ENCODE measurements around the gene RNU7-1.

RNU7-1 gene

DNA sequence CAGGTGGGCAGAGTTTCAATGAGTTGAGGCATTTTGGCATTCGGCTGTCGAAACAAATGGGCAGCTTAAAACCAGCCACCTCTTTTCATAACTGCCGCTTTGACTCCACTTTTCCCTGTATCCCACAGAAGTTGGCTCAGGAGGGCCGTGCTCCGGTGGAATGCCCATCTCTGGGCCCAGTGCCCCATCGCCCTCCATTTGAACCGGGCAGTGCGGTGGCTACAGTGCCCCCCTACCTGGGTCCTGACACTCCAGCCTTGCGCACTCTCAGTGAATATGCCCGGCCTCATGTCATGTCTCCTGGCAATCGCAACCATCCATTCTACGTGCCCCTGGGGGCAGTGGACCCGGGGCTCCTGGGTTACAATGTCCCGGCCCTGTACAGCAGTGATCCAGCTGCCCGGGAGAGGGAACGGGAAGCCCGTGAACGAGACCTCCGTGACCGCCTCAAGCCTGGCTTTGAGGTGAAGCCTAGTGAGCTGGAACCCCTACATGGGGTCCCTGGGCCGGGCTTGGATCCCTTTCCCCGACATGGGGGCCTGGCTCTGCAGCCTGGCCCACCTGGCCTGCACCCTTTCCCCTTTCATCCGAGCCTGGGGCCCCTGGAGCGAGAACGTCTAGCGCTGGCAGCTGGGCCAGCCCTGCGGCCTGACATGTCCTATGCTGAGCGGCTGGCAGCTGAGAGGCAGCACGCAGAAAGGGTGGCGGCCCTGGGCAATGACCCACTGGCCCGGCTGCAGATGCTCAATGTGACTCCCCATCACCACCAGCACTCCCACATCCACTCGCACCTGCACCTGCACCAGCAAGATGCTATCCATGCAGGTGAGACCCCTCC, 5.0 kb upstream of the RNU7-1 start:
- DNase-seq, result no peak

- no peak for DNase-seq
Measured at GRCh38 chr12:6939191-6939540, 4.5 kb upstream of the RNU7-1 start.

DNA sequence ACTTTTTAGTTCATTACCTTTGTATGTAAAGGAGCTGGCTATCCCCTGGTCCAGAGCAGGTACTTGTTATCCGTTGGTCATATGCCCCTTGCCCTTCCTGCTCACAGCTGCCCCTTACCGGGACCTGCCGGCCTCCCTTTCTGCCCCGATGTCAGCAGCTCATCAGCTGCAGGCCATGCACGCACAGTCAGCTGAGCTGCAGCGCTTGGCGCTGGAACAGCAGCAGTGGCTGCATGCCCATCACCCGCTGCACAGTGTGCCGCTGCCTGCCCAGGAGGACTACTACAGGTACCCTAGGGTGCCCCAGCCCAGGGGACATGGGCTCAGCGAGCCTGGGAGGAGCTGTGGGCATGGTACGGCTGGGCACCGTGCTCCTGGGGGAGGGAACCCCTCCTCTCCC, 2.3 kb upstream of the RNU7-1 start:
- DNase-seq, result no peak

- no peak for DNase-seq
Measured at GRCh38 chr12:6941782-6942181, 1.8 kb upstream of the RNU7-1 start.

DNA sequence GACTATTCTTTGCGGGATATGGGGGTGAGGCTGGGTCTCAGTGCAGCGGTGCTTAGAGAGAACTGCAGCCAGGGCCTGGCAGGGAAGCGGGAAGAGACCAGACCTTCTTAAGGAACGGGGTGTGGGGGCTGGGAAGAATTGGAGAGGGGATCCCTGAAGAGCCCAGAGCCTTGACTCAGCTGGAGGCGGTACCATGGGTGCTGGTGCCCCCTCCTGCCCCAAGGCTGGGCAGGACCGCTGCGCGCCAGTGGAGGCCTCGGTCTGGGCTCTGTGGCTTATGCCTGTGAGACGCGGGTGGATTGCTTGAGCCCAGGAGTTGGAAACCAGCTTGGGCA, 1.3 kb upstream of the RNU7-1 start:
- DNase-seq, result no peak

DNA sequence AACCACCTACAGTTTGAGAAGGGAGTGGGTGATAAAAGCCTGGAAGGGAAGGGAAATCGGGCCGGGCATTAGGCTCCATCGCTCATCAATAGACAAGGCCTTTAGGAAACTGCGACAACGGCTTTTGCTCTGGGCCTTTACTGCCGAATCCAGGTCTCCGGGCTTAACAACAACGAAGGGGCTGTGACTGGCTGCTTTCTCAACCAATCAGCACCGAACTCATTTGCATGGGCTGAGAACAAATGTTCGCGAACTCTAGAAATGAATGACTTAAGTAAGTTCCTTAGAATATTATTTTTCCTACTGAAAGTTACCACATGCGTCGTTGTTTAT, 261 bp upstream of the RNU7-1 start:
- DNase-seq, result peak; percentile 80

GRCh38 chr12:6944381-6945186, 968 bp downstream of the RNU7-1 start:
- DNase-seq, result peak; percentile 90

- DNase-seq, result no peak
Measured at GRCh38 chr12:6945613-6946012, 2.0 kb downstream of the RNU7-1 start.

DNA sequence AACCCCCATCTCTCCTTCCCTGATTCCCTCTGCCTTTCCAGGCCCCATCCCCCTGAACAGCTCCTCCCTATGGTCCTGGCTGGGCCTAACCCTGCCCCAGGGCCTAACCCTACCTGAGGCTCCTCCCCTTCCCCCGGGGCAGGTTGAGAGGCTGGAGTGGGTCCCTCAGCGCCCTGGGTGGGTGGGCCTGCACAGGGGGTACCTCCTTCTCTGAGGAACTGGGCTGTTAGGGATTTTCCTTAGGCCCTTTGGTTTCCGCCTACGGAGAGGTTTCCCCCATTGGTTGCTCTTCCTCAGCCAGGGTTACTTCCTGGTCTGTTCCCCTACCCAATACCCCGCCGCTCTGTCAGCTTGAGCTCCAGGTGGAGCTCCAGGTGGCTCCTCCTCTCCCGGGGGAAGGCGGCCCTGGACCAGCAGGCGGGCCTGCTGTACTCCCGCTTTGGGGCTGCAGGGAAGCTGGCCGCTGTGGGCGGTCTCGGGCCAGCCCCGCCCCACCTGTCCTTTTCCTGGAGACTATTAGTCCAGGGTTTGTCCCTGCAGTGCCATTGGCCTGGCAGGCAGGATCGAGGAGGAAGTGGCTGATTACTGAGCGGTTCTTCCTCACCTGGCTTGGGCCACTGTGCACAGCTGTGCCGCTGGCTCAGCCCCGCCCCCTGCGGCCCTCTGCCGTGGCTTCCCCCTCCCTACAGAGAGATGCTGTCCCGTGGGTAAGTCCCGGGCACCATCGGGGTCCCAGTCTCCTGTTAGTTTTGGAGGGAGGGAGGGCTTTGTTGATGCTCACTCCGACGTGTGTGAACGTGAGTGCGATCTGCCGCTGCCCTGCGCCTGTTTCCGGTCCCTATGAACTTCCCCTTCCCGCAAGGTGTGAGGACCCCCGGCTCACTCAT, 2.7 kb downstream of the RNU7-1 start:
- DNase-seq, result peak; percentile 77

- no peak for DNase-seq
Measured at GRCh38 chr12:6946920-6947374, 3.3 kb downstream of the RNU7-1 start.

DNA sequence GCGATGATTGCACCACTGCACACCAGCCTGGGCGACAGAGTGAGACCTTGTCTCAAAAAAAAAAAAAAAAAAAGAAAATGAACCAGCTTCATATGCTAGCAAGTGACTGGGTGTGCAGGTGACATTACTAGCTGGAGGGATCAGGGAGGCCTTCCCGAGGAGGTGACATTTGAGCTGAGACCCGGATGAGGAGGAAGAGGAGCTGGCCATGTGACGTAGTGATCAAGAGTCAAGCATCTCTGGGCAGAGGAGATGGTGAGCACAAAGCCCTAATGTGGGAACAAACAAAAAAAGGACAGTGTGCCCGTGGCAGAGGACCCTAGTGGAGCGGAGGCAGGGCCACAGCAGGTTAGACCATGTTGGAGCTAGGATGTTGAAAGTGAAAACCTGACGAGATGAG, 4.0 kb downstream of the RNU7-1 start:
- no peak for DNase-seq

GRCh38 chr12:6948873-6949594, 5.4 kb downstream of the RNU7-1 start:
- DNase-seq, result peak; percentile 57

- peak; percentile 64 for DNase-seq
Measured at GRCh38 chr12:6950401-6950801, 6.8 kb downstream of the RNU7-1 start.

GRCh38 chr12:6950811-6951540, 7.4 kb downstream of the RNU7-1 start, which contains the start of gene PTPN6:
TSS of gene PTPN6 (plus strand) at chr12:6951356. CDS start at chr12:6951513, 157 bp downstream.
- DNase-seq, result peak; percentile 75

GRCh38 chr12:6951551-6952120, 8.0 kb downstream of the RNU7-1 start:
- peak; percentile 48 for DNase-seq

DNA sequence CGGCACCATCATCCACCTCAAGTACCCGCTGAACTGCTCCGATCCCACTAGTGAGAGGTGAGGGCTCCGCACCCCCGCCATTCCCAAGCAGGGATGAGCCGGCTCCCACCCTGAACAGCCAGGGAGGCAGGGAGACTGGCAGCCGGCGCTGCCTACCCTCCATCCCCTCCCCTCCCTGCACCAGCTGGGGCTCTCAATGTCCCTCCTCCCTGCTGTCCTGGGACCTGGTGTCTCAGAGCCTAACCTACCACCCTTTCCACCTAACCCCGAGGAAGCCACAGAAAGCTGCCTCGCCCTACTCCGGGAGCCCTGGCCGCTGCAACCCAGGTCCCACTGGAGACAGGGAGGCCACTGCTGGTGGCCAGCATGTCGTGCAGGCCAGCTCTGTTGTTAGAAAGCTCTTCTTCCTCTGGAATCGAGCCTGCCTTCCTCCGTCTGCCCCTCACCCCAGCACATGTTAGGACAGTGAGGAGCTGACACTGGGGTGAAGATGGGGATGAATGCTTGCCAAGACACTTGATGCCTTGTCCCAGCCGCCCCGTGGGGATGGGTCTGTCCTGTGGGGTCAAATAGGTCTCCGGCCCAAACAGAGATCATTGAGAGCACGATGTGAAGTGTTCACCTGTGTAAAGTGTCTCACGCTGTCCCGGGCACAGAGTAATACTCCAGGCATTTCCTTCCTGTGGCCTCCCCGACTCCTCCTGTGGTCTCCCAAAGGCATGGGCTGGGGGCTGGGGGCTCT, 8.7 kb downstream of the RNU7-1 start:
- peak; percentile 54 for DNase-seq

DNA sequence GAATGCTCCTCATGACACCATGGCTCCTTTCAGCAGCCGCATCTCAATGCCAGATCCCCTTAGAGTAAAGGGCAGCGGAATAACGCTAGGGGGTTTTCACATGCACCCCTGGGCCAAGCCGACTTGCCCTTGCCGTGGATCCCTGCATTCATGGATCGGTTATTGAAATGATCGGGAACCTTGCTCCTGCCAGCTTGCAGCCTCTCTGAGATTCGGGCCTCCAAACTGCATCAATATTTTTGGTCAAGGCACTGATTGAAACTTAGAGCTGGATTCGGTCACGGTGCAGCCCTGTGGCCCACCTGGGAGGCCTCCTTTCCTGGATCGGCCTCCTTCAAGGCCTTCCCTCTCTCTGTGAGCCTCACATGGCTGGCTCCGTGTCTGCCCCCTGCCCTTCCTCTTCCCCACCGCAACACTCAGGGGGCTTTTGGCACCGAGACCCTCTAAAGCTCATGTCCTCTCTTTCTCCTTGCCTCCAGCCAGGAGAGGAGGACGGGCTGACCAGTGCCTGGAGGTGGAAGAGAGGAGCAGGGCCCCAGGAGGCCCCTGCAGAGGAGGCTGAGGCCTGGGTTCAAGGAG, 9.3 kb downstream of the RNU7-1 start:
- DNase-seq, result peak; percentile 55

DNA sequence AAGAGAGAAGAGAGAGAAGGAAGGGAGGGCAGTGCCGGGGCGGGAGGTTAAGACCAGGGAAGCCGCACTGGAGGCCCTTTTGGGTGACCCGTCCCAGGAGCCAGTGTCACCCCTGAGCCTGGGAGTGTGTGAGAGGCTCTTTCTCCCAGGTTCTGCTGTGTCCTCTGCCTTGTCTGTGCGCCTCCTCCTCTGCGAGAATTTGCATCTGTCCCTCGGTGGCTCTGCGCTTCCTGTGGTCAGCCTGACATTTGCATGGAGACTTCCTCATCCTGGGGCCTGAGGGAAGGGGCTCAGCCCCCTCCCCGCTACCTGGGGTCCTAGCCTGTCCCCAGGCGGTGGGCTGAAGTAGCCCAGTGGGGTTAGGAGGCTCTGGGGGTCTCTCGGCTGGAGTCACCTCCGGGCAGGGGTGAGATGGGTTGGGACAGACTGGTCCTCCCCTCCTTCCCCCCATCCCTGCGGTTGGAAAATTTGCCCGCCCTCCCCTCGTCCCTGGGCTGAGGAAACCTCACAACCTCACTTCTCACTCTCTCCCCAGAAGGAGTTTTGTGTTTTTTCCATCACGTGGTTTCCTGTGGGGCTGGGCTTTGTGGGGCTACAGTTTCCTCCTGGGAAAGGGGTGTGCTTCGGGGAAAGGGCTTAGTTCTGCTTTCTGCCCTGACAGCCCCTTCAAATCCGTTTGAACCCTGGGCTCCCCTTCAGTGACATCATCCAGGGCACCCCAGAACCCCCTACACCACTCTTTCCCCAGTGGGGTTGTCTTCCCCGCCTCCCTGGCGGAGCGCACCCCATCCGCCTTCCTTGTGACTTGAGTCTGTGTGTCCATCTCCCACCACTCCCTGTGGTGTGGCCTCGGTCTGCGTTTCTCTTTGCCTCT, 10.1 kb downstream of the RNU7-1 start:
- peak; percentile 91 for DNase-seq
